Fibroblast of skin of right biceps (primary cell): ENCODE data around the gene FGD5.

Experiments used
- DNase-seq: peaks from one replicate; pipeline ENCODE4 v3.0.0-alpha.2; 2013

FGD5 gene

GRCh38 chr3:14818804-14819500, at the start of gene FGD5:
Gene FGD5, plus strand, starts transcription at chr3:14818962. Its CDS starts 110 bp downstream, at chr3:14819072.
- no peak for DNase-seq

GRCh38 chr3:14769544-14770325, 49.0 kb upstream of the FGD5 start:
- no peak for DNase-seq

GRCh38 chr3:14770591-14770990, 48.2 kb upstream of the FGD5 start:
- DNase-seq = no peak

GRCh38 chr3:14771593-14772497, 46.9 kb upstream of the FGD5 start:
- DNase-seq = no peak

GRCh38 chr3:14772533-14773138, 46.1 kb upstream of the FGD5 start:
- DNase-seq = no peak

GRCh38 chr3:14773281-14773680, 45.5 kb upstream of the FGD5 start:
- DNase-seq = no peak

GRCh38 chr3:14773691-14774128, 45.1 kb upstream of the FGD5 start:
- no peak for DNase-seq

GRCh38 chr3:14774431-14774830, 44.3 kb upstream of the FGD5 start:
- no peak for DNase-seq

- DNase-seq = no peak
Measured at GRCh38 chr3:14775011-14775410, 43.8 kb upstream of the FGD5 start.

GRCh38 chr3:14775563-14775962, 43.2 kb upstream of the FGD5 start:
- DNase-seq = no peak

- DNase-seq = no peak
Measured at GRCh38 chr3:14779069-14779685, 39.6 kb upstream of the FGD5 start.

GRCh38 chr3:14780927-14781507, 37.7 kb upstream of the FGD5 start:
- peak; percentile 29 for DNase-seq

GRCh38 chr3:14783480-14784086, 35.2 kb upstream of the FGD5 start:
- no peak for DNase-seq

GRCh38 chr3:14784087-14784681, 34.6 kb upstream of the FGD5 start:
- peak; percentile 5 for DNase-seq

GRCh38 chr3:14785207-14786155, 33.3 kb upstream of the FGD5 start:
- DNase-seq = no peak

- DNase-seq = no peak
Measured at GRCh38 chr3:14786369-14786768, 32.4 kb upstream of the FGD5 start.

- no peak for DNase-seq
Measured at GRCh38 chr3:14787630-14788029, 31.1 kb upstream of the FGD5 start.

- DNase-seq = no peak
Measured at GRCh38 chr3:14788644-14789043, 30.1 kb upstream of the FGD5 start.

- no peak for DNase-seq
Measured at GRCh38 chr3:14789221-14789620, 29.5 kb upstream of the FGD5 start.
